ENCODE data around the gene HOXD1.

Gene HOXD1

DNA sequence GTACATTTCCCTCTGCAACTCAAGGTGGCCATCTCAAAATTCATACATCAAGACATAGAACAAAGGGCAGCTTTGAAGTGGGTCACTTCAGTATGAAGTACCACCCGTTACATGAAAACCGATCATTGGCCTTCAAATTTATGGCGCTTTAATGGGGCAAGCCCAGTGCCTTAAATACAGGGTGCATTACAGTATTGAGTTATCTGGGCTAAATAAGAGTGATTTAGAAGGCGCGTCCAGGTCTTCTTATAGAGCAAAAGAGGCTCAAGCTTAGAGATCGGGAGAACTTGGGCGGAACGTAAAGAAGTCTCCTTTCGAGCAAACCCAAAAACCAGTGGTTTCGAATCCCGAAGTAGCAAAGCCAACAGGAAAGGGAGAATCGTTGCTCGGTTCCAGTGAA is 24.3 kb upstream of the HOXD1 start:
- DNase-seq (ENCODE audit: insufficient read length, low spot score) (no peak), FAIRE-seq (no peak)
- TF ChIP-seq, protein P1, sequence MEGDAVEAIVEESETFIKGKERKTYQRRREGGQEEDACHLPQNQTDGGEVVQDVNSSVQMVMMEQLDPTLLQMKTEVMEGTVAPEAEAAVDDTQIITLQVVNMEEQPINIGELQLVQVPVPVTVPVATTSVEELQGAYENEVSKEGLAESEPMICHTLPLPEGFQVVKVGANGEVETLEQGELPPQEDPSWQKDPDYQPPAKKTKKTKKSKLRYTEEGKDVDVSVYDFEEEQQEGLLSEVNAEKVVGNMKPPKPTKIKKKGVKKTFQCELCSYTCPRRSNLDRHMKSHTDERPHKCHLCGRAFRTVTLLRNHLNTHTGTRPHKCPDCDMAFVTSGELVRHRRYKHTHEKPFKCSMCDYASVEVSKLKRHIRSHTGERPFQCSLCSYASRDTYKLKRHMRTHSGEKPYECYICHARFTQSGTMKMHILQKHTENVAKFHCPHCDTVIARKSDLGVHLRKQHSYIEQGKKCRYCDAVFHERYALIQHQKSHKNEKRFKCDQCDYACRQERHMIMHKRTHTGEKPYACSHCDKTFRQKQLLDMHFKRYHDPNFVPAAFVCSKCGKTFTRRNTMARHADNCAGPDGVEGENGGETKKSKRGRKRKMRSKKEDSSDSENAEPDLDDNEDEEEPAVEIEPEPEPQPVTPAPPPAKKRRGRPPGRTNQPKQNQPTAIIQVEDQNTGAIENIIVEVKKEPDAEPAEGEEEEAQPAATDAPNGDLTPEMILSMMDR (IDR thresholded peaks at IDR 0.05; ENCODE audit: insufficient read depth, missing control alignments): no peak

DNA sequence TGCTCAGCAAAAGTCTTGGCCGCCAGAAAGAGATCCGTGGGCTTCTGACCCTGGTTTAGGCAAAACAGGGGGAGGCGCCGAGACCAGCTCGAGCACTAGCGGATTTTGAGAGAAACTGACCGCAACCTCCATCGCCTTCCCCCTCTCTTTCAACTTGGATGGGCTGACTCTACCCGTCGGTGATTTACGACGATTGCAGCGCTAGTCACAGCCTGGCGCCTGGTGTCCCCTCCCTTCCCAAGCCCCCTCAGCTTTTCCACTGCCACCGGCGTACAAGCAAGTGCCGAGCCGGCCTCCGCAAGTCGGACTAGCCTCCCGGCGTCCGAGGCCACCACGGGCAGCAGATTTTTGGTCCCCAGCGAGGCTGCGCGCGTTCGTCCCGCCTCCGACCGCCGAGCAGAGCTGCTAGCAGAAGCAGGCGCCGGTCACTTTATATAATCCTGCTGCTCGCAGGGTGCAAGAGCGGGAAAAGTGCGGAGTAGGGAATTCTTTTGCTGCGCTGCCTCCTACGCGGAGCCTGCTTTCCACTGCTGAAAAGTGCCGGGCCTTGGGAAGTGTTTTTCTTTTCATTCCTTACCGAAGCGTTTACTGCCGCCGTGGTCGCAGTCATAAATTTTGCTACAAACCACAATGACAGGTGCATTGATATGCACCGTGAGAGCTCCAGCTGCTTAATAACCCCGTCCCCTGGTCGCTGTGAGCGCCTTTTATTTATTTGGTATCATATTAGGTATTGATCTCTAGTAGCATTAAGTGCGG is 23.7 kb upstream of the HOXD1 start:
- FAIRE-seq (no peak), DNase-seq (ENCODE audit: insufficient read length, low spot score) (no peak)
- TF ChIP-seq, protein P1 (IDR thresholded peaks at IDR 0.05; ENCODE audit: insufficient read depth, missing control alignments): no peak

DNA sequence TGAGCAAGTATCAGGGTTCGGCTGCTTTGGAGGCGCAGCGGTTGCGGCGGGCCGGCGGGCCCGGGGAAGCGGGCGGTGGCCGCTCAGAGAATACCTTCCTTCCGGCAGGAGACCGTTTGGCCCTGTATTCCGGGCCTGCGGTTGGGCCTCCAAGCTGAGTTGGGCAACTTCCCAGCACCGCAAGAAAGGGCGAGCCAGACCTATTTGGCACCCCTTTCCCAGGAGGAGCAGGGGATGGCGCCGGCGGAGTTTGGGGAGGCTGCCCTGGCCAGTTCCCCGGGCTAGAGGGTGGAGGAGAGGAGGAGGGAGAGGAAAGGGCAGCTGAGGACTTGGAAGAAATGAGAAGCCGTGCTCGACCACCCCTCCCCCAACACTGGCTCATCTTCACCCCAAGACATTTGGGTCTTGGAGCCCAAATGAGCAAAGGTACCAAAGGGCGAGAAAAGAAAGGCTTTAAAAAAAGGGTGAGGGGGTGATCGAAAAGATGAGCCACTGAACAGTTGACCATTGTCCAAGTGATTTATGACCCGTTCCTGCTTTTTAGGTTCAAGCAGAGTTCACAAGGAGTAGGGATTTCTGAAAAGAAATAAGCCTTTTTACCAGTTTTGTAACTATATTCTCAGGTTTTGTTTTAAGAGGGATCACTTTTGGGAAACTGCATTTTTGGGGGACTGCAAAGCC is 23.0 kb upstream of the HOXD1 start:
- DNase-seq (ENCODE audit: insufficient read length, low spot score): no peak
- FAIRE-seq: no peak
- TF ChIP-seq, protein P1 (IDR thresholded peaks at IDR 0.05; ENCODE audit: insufficient read depth, missing control alignments): no peak

DNA sequence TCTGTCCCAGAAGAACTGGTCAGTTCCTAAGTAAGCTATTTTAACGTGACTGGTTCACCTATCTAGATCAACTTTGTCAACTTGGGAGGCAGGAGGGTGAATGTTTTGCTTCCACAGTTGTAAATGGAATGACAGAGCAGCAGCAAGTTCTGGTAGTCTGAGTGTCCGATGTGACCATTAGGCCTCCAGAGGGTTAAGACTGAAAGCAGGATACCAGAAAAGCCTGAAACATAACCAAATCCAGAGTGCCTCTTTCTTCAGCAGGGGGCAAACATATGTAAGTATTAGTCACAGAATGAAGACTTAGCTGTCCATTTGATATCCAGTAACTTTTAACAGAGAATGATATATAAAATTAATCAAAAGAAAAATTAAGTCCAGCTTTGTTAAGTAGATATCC is 22.2 kb upstream of the HOXD1 start:
- TF ChIP-seq, protein P1 (IDR thresholded peaks at IDR 0.05; ENCODE audit: insufficient read depth, missing control alignments): no peak
- no peak for FAIRE-seq

DNA sequence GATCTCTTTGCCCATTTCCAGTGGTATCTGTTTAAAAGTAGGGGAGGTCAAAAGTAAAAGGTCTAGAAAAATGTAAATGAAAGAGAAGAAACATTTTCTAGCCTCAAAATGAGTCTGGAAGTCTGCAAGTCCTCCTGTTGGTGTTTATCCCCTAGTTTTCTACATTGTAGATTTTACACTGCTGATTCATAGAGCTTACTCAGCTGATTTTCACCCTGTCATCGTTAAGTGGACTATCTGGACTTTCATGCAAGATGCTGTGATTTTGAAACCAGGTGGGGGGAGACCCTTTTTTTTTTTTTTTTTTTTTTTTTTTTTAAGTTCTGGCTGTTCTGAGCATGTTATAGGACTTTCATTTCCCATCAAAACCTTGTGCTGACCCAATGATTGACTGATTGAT is 21.1 kb upstream of the HOXD1 start:
- TF ChIP-seq, protein P1 (IDR thresholded peaks at IDR 0.05; ENCODE audit: insufficient read depth, missing control alignments): no peak
- FAIRE-seq (no peak), DNase-seq (ENCODE audit: insufficient read length, low spot score) (no peak)

More for the DNA sequence above, 22.2 kb upstream of the HOXD1 start:
- DNase-seq (ENCODE audit: insufficient read length, low spot score): no peak

DNA sequence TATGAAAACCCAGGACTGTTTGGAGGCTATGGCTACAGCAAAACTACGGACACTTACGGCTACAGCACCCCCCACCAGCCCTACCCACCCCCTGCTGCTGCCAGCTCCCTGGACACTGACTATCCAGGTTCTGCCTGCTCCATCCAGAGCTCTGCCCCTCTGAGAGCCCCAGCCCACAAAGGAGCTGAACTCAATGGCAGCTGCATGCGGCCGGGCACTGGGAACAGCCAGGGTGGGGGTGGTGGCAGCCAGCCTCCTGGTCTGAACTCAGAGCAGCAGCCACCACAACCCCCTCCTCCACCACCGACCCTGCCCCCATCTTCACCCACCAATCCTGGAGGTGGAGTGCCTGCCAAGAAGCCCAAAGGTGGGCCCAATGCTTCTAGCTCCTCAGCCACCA is 19.3 kb upstream of the HOXD1 start:
- FAIRE-seq: no peak
- TF ChIP-seq, protein P1 (IDR thresholded peaks at IDR 0.05; ENCODE audit: insufficient read depth, missing control alignments): no peak
- DNase-seq (ENCODE audit: insufficient read length, low spot score): no peak

DNA sequence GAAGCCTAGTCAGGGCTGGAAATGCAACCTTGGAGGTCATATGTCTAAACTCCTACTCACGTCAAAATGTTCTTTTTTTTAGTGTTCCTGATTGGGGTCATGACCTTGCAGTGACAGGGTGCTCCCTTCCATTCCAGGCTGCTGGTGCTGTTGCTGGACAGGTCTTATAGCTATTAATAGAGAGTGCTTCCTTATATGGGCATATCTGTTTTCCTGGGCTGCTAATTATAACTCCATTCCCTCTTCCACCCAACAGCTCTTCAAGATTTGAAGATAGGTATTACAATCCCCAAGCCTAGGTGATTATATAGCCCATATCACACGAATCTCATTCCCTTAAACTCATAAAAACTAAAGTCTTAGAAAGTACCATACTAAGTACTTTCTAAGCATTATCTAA is 18.8 kb upstream of the HOXD1 start:
- no peak for DNase-seq (ENCODE audit: insufficient read length, low spot score)
- no peak for FAIRE-seq
- TF ChIP-seq, protein P1 (IDR thresholded peaks at IDR 0.05; ENCODE audit: insufficient read depth, missing control alignments): no peak
